Measurements from ENCODE around the gene B4GALT2. TPM values are rescaled to one million over a fixed set of nuclear protein-coding genes. Genes with fewer than 3 reads are reported as not detected.

The B4GALT2 gene
- total and polyA plus RNA-seq, 9 of the 15 experiments (the other 6 are each of a cell fraction or from before 2014, with no cell fraction given) = 1.3 to 86.8 (median 43.8) TPM

DNA sequence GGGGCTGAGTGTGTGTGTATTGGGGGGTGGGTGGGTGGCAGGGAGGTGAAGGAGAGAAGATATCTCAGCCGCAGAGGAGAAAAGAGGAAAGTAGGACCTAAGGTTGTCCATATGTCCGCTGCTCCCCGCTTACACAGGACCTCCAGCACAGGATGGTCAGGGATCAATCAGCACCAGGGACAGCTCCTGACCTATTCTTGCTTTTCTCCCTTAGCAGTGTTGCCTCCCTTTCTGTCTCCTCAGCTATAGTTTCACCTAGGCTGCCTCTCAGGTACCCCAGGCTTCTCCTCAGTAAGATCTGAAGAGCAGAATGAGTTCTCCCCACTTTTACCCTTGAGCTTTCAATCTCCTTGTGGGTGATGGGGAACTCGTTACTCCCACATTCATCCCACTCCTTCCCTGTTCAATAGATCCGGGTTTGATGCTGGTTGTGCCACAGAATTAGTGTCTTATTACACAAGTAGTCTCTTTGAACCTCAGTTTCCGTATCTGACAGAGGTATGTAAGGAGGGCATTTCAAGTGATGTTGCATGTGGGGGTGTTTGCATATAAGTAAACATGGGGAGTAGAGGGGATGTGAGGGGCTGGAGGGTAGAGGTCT is 10.6 kb upstream of the B4GALT2 start (continued):
- TF ChIP-seq ZNF184 (CRISPR knock-in tag; IDR thresholded peaks at IDR 0.05) (no peak), ZNF766 (CRISPR knock-in tag; conservative IDR thresholded peaks at IDR 0.05) (peak; percentile 73), ZNF512 (tag; IDR thresholded peaks at IDR 0.05) (no peak), ZFP30 (CRISPR knock-in tag; IDR thresholded peaks at IDR 0.05; ENCODE audit: borderline replicate concordance) (no peak), BRF1 (IDR thresholded peaks at IDR 0.05; ENCODE audit: borderline replicate concordance, extremely low read depth, insufficient read length) (no peak), HDAC2 (IDR thresholded peaks at IDR 0.05) (peak; percentile 62; the same call in 1 of the 2 replicates), CHD2 (IDR thresholded peaks at IDR 0.05; ENCODE audit: low read depth, low read length) (no peak), ZBTB33 (CRISPR knock-in tag; IDR thresholded peaks at IDR 0.05) (peak; percentile 84), PHTF2 (CRISPR knock-in tag; IDR thresholded peaks at IDR 0.05) (no peak), GABPB1 (CRISPR knock-in tag; IDR thresholded peaks at IDR 0.05) (peak; percentile 66; the same call in 1 of the 2 replicates), ZNF23 (CRISPR knock-in tag; IDR thresholded peaks at IDR 0.05) (no peak), NR2C1 (IDR thresholded peaks at IDR 0.05) (no peak), NR2C1 (tag; IDR thresholded peaks at IDR 0.05) (0 out of 2 replicates have a peak, but pooled peaks have one; percentile 43), TSC22D4 (tag; IDR thresholded peaks at IDR 0.05) (no peak), ZNF263 (CRISPR knock-in tag; IDR thresholded peaks at IDR 0.05; ENCODE audit: borderline replicate concordance) (peak; percentile 56)
- TF ChIP-seq, protein P1, sequence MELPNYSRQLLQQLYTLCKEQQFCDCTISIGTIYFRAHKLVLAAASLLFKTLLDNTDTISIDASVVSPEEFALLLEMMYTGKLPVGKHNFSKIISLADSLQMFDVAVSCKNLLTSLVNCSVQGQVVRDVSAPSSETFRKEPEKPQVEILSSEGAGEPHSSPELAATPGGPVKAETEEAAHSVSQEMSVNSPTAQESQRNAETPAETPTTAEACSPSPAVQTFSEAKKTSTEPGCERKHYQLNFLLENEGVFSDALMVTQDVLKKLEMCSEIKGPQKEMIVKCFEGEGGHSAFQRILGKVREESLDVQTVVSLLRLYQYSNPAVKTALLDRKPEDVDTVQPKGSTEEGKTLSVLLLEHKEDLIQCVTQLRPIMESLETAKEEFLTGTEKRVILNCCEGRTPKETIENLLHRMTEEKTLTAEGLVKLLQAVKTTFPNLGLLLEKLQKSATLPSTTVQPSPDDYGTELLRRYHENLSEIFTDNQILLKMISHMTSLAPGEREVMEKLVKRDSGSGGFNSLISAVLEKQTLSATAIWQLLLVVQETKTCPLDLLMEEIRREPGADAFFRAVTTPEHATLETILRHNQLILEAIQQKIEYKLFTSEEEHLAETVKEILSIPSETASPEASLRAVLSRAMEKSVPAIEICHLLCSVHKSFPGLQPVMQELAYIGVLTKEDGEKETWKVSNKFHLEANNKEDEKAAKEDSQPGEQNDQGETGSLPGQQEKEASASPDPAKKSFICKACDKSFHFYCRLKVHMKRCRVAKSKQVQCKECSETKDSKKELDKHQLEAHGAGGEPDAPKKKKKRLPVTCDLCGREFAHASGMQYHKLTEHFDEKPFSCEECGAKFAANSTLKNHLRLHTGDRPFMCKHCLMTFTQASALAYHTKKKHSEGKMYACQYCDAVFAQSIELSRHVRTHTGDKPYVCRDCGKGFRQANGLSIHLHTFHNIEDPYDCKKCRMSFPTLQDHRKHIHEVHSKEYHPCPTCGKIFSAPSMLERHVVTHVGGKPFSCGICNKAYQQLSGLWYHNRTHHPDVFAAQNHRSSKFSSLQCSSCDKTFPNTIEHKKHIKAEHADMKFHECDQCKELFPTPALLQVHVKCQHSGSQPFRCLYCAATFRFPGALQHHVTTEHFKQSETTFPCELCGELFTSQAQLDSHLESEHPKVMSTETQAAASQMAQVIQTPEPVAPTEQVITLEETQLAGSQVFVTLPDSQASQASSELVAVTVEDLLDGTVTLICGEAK (IDR thresholded peaks at IDR 0.05) = 0 out of 2 replicates have a peak, but pooled peaks have one; percentile 22
- TF ChIP-seq, protein P1 (CRISPR knock-in tag; IDR thresholded peaks at IDR 0.05) = peak; percentile 48; the same call in 1 of the 2 replicates

Data from K562 (cell line).